ENCODE results near the gene ITPR2. TPM values are rescaled to one million over a fixed set of nuclear protein-coding genes. Genes with fewer than 3 reads are reported as not detected.

ITPR2 gene
- total RNA-seq, 1 donor from 2014 or later = 15.8 TPM

GRCh38 chr12:26599096-26599695, 233.8 kb downstream of the ITPR2 start:
- intact Hi-C loops (cut with micrococcal nuclease) = no loop called here
- Histone ChIP-seq H3K36me3 (peaks cover 54% of the 10 kb centered on the region), H3K9me3 (replicated peaks) (no peaks in the 10 kb centered on the region), H3K4me3 (no peak overlapping the region), H3K4me1 (no peaks in the 10 kb centered on the region), H3K27ac (replicated peaks) (no peak overlapping the region), H3K27me3 (ENCODE audit: low read depth) (no peaks in the 10 kb centered on the region)
- no peak for DNase-seq
- no peak for TF ChIP-seq CTCF (IDR thresholded peaks at IDR 0.05; ENCODE audit: borderline replicate concordance)

GRCh38 chr12:26595806-26596205, 237.2 kb downstream of the ITPR2 start:
- no peak for DNase-seq
- Histone ChIP-seq H3K27me3 (ENCODE audit: low read depth) (no peaks in the 10 kb centered on the region), H3K4me1 (no peaks in the 10 kb centered on the region), H3K36me3 (peaks cover 59% of the 10 kb centered on the region), H3K4me3 (no peak overlapping the region), H3K27ac (replicated peaks) (no peak overlapping the region), H3K9me3 (replicated peaks) (peaks cover 10% of the 10 kb centered on the region)
- TF ChIP-seq CTCF (IDR thresholded peaks at IDR 0.05; ENCODE audit: borderline replicate concordance) = no peak
- intact Hi-C loops (cut with micrococcal nuclease) = no loop called here

DNA sequence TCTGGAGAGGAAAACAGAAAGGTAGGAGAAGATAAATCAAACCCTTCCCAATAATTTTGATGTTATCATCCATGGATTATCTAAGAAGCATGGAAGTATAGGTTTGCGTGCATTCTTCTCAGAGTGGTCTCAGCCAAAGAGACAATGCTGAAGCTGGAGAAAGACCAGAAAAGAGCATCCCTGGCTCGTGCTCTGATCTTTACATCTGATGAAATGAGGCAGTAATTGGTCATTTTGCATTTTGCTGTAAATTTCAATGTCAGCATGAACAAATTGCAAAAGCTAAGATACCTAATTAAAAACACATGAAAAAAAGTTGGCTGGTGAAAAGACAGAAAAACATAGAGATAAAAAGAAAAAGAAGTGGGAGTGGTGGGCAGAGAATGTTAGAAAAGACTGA, 252.4 kb downstream of the ITPR2 start:
- no peak for TF ChIP-seq CTCF (IDR thresholded peaks at IDR 0.05; ENCODE audit: borderline replicate concordance)
- DNase-seq = no peak
- Histone ChIP-seq H3K27ac (replicated peaks) (no peak overlapping the region), H3K4me1 (no peaks in the 10 kb centered on the region), H3K36me3 (peaks cover 29% of the 10 kb centered on the region), H3K27me3 (ENCODE audit: low read depth) (no peaks in the 10 kb centered on the region), H3K9me3 (replicated peaks) (no peaks in the 10 kb centered on the region), H3K4me3 (no peak overlapping the region)
- intact Hi-C loops (cut with micrococcal nuclease) = no loop called here

- no peaks in the 10 kb centered on the region for H3K9me3 ChIP-seq (replicated peaks)
- no peaks in the 10 kb centered on the region for H3K27me3 ChIP-seq (ENCODE audit: low read depth)
- H3K36me3 ChIP-seq = peaks cover 38% of the 10 kb centered on the region
- H3K4me1 ChIP-seq = no peaks in the 10 kb centered on the region
- DNase-seq = no peak
- no peak for TF ChIP-seq CTCF (IDR thresholded peaks at IDR 0.05; ENCODE audit: borderline replicate concordance)
- intact Hi-C loops (cut with micrococcal nuclease) = no loop called here
- no peak overlapping the region for H3K4me3 ChIP-seq
- no peak overlapping the region for H3K27ac ChIP-seq (replicated peaks)
Measured at GRCh38 chr12:26576266-26576665, 256.7 kb downstream of the ITPR2 start.

DNA sequence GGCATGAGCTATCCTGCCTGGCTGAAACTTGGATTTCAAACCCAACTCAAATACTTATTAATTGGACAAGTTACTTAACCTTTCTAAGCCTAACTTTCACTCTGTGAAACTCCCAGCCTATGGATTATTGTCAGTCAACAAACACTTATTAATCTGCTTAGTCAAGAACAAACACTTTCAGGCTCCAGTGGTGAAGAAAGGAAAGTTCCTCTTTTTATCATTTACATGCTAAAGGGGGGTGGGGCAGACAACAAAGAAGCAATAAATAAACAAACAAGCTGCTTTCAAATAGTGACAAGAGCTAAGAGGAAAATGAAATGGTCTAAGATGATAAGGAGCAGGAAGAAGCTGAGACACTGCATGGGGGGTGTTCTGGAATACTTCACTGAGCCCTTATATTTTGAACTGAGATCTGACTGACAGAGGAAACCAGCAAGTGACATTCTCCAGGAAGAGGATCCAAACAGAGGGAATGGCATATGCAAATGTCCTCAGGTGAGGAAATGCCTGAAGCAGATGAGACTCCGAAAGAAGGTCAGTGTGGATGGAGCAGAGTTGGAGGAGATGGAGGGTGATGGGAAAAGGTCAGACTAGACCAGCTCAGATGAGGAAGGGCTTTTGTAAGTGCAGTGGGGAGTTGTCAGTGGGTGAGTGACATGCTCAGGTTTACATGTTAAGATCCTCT, 259.6 kb downstream of the ITPR2 start:
- no peak overlapping the region for H3K4me3 ChIP-seq
- intact Hi-C loops (cut with micrococcal nuclease) = no loop called here
- H3K9me3 ChIP-seq (replicated peaks) = no peaks in the 10 kb centered on the region
- H3K4me1 ChIP-seq = no peaks in the 10 kb centered on the region
- no peaks in the 10 kb centered on the region for H3K27me3 ChIP-seq (ENCODE audit: low read depth)
- no peak overlapping the region for H3K27ac ChIP-seq (replicated peaks)
- DNase-seq = no peak
- peaks cover 27% of the 10 kb centered on the region for H3K36me3 ChIP-seq
- no peak for TF ChIP-seq CTCF (IDR thresholded peaks at IDR 0.05; ENCODE audit: borderline replicate concordance)
